Fibroblast of peridontal ligament (primary cell): ENCODE results near the gene RNF148.
"Not testable (repeated sequence)": the region's sequence is repeated elsewhere in the genome, so short reads cannot be mapped to it uniquely, and the experiment has no call there.

Experiments used
- DNase-seq: peaks from one replicate; pipeline ENCODE4 v3.0.0-alpha.2; 2010; ENCODE audit errors: extremely low read depth

Gene RNF148

DNA sequence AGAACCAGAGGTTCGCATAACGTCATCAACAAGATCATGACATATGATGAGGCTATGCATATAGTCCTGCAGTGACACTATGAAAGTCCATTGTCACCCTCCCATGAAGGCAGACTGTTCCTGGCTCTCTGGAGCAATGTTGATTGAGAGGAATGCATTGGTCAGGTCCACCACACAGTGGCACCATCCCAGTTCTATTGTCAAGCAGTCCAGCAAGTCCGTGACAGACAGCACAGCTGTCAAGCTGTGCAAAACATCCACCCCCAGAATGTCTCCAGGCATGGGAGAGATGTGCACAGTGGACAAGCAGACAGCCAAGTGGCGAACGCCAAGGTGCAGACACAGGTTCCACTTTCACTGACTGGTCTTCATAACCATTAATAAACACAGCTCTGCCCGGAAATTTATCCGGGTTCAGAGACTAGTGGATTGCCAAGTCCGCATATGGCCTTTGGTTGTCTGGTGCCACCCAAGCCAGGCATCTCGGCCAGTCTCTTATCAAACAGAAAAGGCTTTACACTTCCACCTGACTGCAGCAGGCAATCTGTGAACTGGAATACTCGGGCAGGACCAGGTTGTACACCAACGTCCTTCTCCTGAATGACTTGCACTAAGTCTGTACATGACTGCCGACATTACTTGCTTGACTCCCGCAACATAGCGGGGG lies 11.0 kb downstream of the RNF148 start:
- DNase-seq = no peak

DNA sequence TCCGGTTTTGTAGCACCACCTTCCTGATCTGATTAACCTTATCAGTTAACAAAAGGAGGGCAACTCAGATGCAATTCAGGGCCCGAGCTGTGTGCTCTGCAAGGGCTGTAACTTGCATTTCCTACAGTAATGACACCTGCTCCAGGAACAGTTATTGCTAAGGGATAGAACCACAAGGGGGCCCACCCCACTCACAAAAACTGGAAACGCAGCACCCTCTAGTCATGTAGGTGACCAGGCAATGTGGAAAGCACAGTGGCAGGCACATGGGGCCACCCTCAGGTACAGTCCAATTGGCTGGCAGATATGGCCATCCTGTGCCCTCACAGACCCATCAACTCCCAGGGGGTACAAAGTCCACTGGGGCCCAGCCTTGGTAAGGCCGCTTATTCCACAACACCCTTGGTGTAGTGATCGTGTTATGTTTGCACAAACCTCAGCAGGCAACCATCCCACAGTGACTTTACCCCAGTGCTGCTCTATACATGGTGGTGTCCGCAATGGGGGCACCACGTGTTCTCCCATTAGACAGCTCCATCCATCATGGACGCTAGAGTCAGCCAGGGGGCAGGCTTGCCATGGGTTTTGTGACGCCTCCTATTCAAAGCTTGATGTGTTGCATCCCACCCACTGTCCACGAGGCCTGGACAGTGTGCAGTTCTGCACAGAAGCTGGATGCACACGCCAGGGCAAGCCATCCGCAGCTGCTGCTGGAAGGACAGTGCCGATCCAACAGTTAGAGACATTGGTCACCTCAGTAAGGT lies 13.2 kb downstream of the RNF148 start:
- no peak for DNase-seq

GRCh38 chr7:122688400-122688998 lies 14.2 kb downstream of the RNF148 start:
- no peak for DNase-seq

GRCh38 chr7:122686360-122686878 lies 16.3 kb downstream of the RNF148 start:
- no peak for DNase-seq

DNA sequence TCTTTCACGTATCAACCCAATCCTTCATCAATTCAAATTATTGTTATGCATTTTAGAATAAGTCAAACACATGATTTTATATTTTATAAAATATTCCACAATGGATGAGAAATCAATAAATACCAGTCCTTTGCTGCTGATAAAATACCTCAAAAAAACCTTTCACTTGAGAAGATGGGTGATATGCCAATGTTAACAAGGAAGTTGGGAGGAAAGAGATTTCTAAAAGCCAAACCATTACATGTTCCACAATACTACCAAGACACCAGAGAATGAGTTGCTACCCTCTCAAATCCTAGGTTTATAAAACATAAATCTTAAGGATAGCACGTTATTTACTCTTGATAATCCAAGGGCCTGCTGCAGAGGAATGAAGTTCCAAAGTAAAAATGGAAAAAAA lies 18.2 kb downstream of the RNF148 start:
- no peak for DNase-seq

DNA sequence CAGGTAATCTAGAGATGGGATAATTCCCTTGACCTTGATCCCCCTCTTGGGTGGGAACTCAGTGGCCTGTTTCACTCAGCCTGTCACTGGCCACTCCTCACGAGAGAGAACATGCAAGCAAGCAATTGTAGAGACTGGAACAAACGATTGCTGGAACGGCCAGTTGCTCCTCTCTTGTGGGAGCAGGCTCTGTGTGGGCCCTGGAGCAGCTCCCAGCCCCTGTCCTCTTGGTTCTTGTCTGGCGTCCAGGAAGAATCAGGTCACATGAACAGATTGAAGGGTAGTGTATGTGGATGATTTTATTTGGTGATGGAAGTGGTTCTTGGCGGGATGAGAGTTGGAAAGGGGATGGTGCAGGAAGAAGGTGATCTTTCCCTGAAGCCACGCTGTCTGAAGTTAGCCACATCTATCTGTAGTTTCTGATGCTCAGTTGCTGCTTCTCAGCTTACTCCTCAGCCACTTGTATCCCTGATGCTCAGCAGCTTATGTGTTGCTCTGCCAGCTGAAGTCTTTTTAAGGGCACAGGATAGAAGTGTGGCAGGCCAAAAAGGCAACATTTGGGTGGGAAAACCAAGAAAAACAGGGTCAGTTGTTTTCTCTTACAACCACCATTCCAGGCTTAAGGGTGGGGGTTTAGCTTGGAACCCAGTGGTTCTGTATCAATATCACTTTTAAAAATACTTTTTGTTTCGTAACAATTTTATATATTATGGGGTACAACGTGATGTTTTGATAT lies 19.7 kb downstream of the RNF148 start:
- DNase-seq = no peak

DNA sequence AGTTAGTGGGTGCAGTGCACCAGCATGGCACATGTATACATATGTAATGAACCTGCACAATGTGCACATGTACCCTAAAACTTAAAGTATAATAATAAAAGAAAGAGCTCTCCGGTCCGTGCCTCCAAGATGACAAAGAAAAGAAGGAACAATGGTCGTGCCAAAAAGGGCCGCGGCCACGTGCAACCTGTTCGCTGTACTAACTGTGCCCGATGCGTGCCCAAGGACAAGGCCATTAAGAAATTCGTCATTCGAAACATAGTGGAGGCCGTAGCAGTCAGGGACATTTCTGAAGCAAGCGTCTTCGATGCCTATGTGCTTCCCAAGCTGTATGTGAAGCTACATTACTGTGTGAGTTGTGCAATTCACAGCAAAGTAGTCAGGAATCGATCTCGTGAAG lies 21.5 kb downstream of the RNF148 start:
- not testable (repeated sequence) for DNase-seq

- no peak for DNase-seq
Observed at GRCh38 chr7:122679813-122680212, 22.9 kb downstream of the RNF148 start.

GRCh38 chr7:122679269-122679709 lies 23.4 kb downstream of the RNF148 start:
- DNase-seq = not testable (repeated sequence)

DNA sequence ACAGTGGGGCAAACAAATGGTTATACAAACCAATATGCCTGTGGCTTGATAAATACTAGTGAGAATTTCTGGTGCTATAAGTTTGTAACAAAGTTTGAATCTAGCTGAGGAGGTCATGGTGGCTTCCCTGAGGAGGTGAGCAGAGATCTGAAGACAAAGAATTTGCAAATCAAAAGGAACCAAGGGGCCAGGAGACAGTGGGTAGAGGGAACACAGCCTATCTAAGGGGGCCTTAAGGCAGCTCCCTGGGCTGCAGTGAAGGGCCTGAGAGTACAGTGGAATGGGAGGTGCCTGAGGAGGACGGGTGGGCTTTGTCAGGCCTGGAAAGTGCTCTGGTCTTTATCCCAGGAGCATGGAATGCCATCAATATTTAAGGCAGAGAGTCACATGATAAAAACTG lies 25.6 kb downstream of the RNF148 start:
- no peak for DNase-seq

- no peak for DNase-seq
Observed at GRCh38 chr7:122676466-122676865, 26.3 kb downstream of the RNF148 start.

- no peak for DNase-seq
Observed at GRCh38 chr7:122675621-122676020, 27.1 kb downstream of the RNF148 start.

- no peak for DNase-seq
Observed at GRCh38 chr7:122675011-122675410, 27.7 kb downstream of the RNF148 start.

- DNase-seq = peak; percentile 86
Observed at GRCh38 chr7:122674502-122674901, 28.2 kb downstream of the RNF148 start.

- DNase-seq = no peak
Observed at GRCh38 chr7:122673951-122674350, 28.8 kb downstream of the RNF148 start.

DNA sequence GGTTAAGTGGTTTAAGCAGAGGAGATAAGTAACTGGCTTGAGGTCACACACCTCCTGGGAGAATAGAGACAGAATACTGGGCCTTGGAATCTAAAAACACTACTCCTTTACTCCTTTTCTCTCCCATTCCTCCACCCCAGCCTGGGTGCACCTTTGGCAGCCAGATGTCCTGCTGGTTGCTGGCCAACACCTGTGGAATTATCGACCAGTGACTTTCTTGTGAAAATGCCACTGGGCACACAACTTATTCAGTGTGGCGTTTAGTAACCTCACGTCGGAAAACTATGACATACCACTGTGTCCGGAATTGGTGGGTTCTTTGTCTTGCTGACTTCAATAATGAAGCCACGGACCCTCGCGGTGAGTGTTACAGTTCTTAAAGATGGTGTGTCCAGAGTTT lies 30.2 kb downstream of the RNF148 start:
- DNase-seq = no peak

DNA sequence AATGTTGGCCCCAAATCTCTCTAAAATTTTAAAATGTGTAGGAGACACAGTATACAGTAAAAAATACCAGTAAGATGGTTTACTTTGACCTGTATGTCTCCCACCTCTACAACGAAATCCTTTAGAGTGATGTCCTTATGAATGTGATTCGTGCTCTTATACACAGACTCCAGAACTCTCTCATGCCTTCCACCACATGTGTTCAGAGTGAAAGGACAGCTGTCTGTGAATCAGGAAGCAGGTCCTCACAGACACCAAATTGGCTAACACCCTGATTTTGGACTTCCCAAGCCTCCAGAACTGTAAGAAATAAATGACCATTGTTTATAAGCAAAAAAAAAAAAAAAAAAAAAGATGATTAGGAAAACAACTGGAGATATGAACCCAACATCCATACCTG lies 39.0 kb downstream of the RNF148 start:
- DNase-seq = no peak

DNA sequence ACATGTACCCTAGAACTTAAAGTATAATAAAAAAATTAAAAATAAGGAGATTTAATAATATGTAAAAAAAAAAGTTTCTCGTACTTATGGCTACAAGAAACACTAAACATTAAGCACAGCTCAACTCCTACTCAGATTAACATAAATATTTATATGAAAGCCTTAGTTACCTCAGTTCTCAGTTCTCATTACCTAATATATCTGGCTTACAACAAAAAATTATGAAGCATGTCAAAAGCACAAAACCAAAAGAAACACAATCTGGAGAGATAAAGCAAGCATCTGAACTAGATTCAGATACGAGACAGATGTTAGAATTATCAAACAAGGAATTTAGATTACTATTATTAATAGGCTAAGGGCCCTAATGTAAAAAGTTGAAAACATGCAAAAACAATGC lies 43.9 kb downstream of the RNF148 start:
- DNase-seq = no peak

DNA sequence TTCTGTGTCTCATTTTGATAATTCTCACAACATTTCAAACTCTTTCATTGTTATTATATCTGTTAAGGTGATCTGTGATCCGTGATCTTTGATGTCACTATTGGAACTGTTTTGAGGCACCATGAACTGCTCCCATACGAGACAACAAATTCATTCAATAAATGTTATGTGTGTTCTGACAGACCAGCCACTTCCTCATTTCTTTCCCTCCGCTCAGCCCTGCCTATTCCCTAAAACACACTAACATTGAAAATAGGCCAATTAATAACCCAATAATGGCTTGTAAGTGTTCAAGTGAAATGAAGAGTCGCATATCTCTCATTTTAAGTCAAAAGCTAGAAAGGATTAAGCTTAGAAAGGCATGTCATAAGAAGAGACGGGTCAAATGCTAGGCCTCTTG lies 49.0 kb downstream of the RNF148 start:
- DNase-seq = no peak

DNA sequence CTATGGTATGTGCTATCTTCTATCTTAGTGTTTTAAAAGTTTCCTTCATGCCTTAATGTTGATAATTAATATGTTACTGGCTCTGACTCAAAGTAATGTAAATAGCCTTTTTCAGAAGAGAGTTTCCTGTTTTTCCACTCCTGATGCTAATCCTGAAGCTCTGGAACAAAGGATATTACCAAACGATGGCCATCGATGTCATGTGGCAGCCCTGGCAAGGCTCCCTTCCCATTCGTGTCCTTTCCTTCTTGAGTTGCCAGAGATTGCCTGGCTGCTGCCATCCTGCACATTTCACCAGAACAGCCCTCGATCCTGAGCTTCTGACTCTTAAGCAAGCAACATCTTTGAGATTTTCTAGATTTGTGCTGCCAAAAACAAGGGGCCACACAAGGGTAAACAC lies 49.8 kb downstream of the RNF148 start:
- no peak for DNase-seq
